ENCODE measurements around the gene NOXA1.

DNA sequence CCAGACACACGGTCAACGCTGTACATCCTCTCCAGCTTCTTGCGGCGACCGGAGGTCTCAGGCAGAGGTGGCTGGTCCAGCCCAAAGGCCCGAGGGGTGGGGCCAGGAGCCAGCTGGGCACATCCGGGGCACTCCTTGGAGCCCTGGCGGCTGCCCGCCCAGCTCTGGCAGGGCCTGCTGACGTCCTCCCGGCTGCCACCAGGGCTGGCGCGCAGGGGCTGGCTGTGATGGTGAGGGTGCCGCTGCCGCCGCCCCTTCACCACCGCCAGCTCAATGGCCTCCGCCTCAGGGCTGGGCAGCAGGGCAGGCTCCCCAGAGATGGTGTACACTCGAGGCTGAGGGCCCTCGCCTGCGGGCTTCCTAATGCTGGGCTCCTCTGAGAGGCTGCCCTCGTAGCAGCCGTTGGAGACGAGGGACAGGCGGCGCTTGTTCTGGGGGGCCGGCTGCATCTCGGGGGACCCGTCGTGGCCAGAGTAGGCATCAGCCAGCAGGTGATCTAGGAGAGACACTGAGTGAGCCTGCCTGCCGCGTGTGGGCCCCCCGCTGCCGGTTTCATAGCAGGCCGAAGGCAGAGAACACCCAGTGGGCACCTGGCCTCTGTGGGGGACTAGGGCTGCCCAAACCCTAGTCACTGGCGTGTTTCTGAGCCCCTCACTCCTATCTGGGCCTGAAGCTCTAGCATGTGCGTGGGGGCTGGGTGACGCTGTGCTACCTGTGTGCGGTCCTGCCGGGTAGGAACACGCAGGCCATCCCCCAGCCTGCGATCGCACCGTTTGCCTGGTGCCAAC is 34.4 kb downstream of the NOXA1 start:
- TF ChIP-seq, protein P1, sequence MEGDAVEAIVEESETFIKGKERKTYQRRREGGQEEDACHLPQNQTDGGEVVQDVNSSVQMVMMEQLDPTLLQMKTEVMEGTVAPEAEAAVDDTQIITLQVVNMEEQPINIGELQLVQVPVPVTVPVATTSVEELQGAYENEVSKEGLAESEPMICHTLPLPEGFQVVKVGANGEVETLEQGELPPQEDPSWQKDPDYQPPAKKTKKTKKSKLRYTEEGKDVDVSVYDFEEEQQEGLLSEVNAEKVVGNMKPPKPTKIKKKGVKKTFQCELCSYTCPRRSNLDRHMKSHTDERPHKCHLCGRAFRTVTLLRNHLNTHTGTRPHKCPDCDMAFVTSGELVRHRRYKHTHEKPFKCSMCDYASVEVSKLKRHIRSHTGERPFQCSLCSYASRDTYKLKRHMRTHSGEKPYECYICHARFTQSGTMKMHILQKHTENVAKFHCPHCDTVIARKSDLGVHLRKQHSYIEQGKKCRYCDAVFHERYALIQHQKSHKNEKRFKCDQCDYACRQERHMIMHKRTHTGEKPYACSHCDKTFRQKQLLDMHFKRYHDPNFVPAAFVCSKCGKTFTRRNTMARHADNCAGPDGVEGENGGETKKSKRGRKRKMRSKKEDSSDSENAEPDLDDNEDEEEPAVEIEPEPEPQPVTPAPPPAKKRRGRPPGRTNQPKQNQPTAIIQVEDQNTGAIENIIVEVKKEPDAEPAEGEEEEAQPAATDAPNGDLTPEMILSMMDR (IDR thresholded peaks at IDR 0.05): no peak
- TF ChIP-seq POLR2A (IDR thresholded peaks at IDR 0.05): no peak

Measured in right lobe of liver (tissue), 4 donors.